ENCODE measurements around the gene PROC.

Gene PROC

DNA sequence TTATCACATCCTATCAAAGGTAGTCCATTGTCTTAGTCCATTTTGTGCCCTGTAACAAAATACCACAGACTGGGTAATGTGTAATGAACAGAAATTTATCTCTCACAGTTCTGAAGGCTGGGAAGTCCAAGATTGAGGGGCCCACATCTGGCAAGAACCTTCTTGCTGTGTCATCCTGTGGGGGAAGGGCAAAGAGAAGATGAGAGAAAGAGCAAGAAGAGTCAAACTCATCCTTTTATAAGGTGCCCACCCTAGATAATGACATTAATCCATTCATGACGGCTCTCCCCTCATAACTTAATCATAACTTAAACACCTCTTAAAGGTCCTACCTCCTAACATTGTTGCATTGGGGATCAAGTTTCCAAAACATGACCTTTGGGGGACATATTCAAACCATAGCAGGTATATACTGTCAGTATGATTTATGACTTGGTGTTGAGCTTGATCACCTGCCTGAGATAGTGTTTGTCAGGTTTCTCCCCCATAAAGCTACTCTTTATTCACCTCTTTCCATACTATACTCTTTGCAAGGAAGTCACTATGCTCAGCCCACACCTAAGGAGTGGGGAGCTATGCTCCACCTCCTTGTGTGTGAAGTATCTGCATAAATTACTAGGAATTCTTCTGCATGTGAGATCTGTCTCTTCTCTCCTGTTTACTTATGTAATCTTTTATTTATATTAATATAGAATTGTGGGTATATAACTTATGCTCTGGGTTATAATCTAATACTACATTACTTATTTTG lies 25.2 kb upstream of the PROC start:
- Histone ChIP-seq H3K4me3 (ENCODE audit: control insufficient read depth in 1 of 7, extremely low read depth in 1 of 7, insufficient read depth in 4 of 7, low read depth in 2 of 7, low read length in 6 of 7) (no peak overlapping the region), H3K27me3 (replicated peaks in 2 of 5; ENCODE audit: control insufficient read depth in 4 of 5, insufficient read depth in 5 of 5, low read length in 4 of 5) (no peaks in the 10 kb centered on the region), H3K27ac (ENCODE audit: insufficient read depth in 1 of 2, low read depth in 1 of 2, low read length in 2 of 2, poor library complexity in 1 of 2, severe bottlenecking in 2 of 2) (no peak overlapping the region), H3K36me3 (ENCODE audit: control insufficient read depth in 4 of 4, insufficient read depth in 4 of 4, low read length in 3 of 4) (no peaks in the 10 kb centered on the region), H3K9me3 (ENCODE audit: control extremely low read depth in 1 of 5, control insufficient read depth in 4 of 5, insufficient read depth in 2 of 5, low read depth in 1 of 5, low read length in 4 of 5) (no peaks in the 10 kb centered on the region), H3K4me1 (ENCODE audit: control extremely low read depth in 1 of 4, control insufficient read depth in 4 of 4, insufficient read depth in 4 of 4, low read length in 3 of 4) (peaks cover 13 to 48% (median 29%) of the 10 kb centered on the region in 4 experiments)
- ChIA-PET CTCF (interaction anchor here (1.0 to 3.0 kb wide), 2 partner anchors 23 to 32 kb away, joined by 4 to 12 read pairs; no protein-coding TSS in a partner anchor), POLR2A (no interaction called here)
- no CpG with 5 or more reads among the region's 1 CpG for WGBS (ENCODE audit: insufficient coverage)
- no peak for DNase-seq

DNA sequence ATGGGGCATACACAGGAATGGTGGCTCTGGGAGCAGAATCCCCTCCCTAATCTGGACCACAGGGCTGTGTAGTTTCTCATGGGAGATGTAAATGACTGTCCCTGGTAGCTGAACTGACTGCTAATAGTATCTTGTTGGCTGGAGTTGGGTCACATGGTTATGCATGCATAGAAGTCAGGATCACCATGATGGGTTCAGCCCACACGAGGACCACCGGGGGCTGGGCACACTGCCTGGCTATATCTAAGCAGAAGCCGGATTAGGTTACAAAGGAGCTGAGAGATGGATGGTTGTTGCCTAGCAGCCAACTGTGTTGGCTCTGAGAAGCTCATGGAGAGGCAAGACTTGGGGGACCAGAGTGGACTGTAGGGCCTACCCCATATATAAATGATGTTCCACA lies 23.7 kb upstream of the PROC start:
- H3K9me3 ChIP-seq (ENCODE audit: control extremely low read depth in 1 of 5, control insufficient read depth in 4 of 5, insufficient read depth in 2 of 5, low read depth in 1 of 5, low read length in 4 of 5): no peaks in the 10 kb centered on the region
- 100% methylated on average over 2 of the region's 3 CpGs for WGBS (ENCODE audit: insufficient coverage)
- ChIA-PET CTCF (interaction anchor here (3.0 kb wide), 1 partner anchor 21 kb away, joined by 12 read pairs; no protein-coding TSS in a partner anchor), POLR2A (no interaction called here)
- no peak overlapping the region for H3K27ac ChIP-seq (ENCODE audit: insufficient read depth in 1 of 2, low read depth in 1 of 2, low read length in 2 of 2, poor library complexity in 1 of 2, severe bottlenecking in 2 of 2)
- peaks cover 5 to 37% (median 23%) of the 10 kb centered on the region in 4 experiments for H3K4me1 ChIP-seq (ENCODE audit: control extremely low read depth in 1 of 4, control insufficient read depth in 4 of 4, insufficient read depth in 4 of 4, low read length in 3 of 4)
- H3K36me3 ChIP-seq (ENCODE audit: control insufficient read depth in 4 of 4, insufficient read depth in 4 of 4, low read length in 3 of 4): no peaks in the 10 kb centered on the region
- no peaks in the 10 kb centered on the region for H3K27me3 ChIP-seq (replicated peaks in 2 of 5; ENCODE audit: control insufficient read depth in 4 of 5, insufficient read depth in 5 of 5, low read length in 4 of 5)
- DNase-seq: no peak
- no peak overlapping the region for H3K4me3 ChIP-seq (ENCODE audit: control insufficient read depth in 1 of 7, extremely low read depth in 1 of 7, insufficient read depth in 4 of 7, low read depth in 2 of 7, low read length in 6 of 7)

DNA sequence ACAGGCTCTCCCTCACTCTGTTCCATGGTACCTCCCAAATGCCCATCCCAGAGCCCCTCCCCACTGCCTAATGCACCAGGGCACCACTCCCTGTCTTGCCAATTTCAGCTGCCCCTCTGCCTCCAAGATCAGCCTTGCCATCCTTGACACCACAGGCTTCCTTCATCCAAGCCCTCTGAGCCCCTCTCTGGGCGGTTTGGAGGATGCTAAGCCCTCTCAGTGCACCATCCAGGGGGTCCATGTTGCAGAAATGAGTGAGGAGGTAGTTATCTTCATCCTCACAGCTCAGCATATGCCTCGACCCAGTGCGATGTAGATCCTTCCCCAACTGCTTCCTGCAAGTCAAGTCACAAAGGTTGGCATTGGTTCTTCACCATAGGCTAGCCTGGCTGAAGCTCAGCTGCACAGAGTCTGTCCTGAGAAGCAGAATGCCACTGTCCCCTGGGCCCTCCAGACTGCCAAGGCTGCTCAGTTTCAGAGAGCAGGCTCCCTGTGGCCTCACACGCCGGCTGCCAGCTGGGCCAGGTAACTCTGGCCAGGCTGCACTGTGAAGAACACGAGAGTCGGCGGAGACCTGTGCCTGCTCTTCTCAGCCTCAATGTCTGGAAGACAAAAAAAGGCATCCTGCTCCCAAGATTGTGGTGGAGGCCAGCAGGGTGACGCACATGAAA lies 20.5 kb upstream of the PROC start:
- Histone ChIP-seq H3K36me3 (ENCODE audit: control insufficient read depth in 4 of 4, insufficient read depth in 4 of 4, low read length in 3 of 4) (no peaks in the 10 kb centered on the region), H3K27me3 (replicated peaks in 2 of 5; ENCODE audit: control insufficient read depth in 4 of 5, insufficient read depth in 5 of 5, low read length in 4 of 5) (no peaks in the 10 kb centered on the region), H3K27ac (ENCODE audit: insufficient read depth in 1 of 2, low read depth in 1 of 2, low read length in 2 of 2, poor library complexity in 1 of 2, severe bottlenecking in 2 of 2) (no peak overlapping the region), H3K4me1 (ENCODE audit: control extremely low read depth in 1 of 4, control insufficient read depth in 4 of 4, insufficient read depth in 4 of 4, low read length in 3 of 4) (peaks cover 0 to 17% (median 9%) of the 10 kb centered on the region in 4 experiments), H3K9me3 (ENCODE audit: control extremely low read depth in 1 of 5, control insufficient read depth in 4 of 5, insufficient read depth in 2 of 5, low read depth in 1 of 5, low read length in 4 of 5) (no peaks in the 10 kb centered on the region), H3K4me3 (ENCODE audit: control insufficient read depth in 1 of 7, extremely low read depth in 1 of 7, insufficient read depth in 4 of 7, low read depth in 2 of 7, low read length in 6 of 7) (no peak overlapping the region)
- no peak for DNase-seq
- ChIA-PET POLR2A (no interaction called here), CTCF (interaction anchor here (2.4 kb wide), 1 partner anchor 8 kb away, joined by 8 read pairs; no protein-coding TSS in a partner anchor)
- WGBS (ENCODE audit: insufficient coverage): 97% methylated on average over 7 of the region's 9 CpGs

DNA sequence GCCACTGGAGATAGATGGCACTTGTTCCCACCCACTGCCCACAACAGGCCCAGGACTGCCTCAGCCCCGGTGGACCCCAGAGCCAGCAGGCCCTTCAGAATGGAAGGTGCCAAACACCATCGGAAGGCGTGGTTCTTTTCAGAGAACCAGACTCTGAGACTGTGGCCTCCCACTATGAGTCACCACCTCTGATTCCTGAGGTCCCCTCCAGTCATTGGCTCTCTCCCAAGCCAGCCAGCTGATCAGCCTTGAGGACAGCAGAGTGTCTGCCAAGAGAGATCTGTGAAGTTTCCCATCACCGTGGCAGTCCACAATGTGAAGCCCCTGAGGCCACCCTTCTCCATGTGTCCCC lies 20.0 kb upstream of the PROC start:
- Histone ChIP-seq H3K9me3 (ENCODE audit: control extremely low read depth in 1 of 5, control insufficient read depth in 4 of 5, insufficient read depth in 2 of 5, low read depth in 1 of 5, low read length in 4 of 5) (no peaks in the 10 kb centered on the region), H3K4me3 (ENCODE audit: control insufficient read depth in 1 of 7, extremely low read depth in 1 of 7, insufficient read depth in 4 of 7, low read depth in 2 of 7, low read length in 6 of 7) (no peak overlapping the region), H3K36me3 (ENCODE audit: control insufficient read depth in 4 of 4, insufficient read depth in 4 of 4, low read length in 3 of 4) (no peaks in the 10 kb centered on the region), H3K27ac (ENCODE audit: insufficient read depth in 1 of 2, low read depth in 1 of 2, low read length in 2 of 2, poor library complexity in 1 of 2, severe bottlenecking in 2 of 2) (no peak overlapping the region), H3K27me3 (replicated peaks in 2 of 5; ENCODE audit: control insufficient read depth in 4 of 5, insufficient read depth in 5 of 5, low read length in 4 of 5) (no peaks in the 10 kb centered on the region), H3K4me1 (ENCODE audit: control extremely low read depth in 1 of 4, control insufficient read depth in 4 of 4, insufficient read depth in 4 of 4, low read length in 3 of 4) (peaks cover 0 to 12% (median 8%) of the 10 kb centered on the region in 4 experiments)
- POLR2A ChIA-PET: no interaction called here
- 31% methylated on average over 3 of the region's 4 CpGs for WGBS (ENCODE audit: insufficient coverage)
- DNase-seq: peak; percentile 75 to 90 (median 81)
- CTCF ChIA-PET: interaction anchor here (1.1 to 2.4 kb wide), 2 partner anchors 9 to 79 kb away, joined by 3 to 8 read pairs; no protein-coding TSS in a partner anchor

DNA sequence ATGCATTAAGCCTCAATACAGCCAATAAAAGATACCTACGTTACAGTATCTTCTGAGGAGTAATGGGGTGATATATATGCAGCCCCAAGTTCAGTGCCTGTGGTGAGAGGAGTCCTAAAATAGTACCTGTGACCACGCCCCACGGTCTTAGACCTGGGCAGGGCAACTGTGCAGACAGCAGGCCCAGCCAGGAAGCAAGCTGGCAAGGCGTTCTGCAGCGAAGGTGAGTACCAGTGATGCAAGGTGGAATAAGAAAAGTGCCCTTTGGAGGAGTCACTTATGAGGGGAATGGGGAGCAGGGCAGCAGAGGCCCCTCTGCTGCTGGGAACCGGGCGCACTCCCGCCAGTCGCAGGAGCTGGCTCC lies 17.7 kb upstream of the PROC start:
- ChIA-PET CTCF (interaction anchor here (1.0 to 1.1 kb wide), 2 partner anchors 11 to 12 kb away, joined by 3 read pairs; no protein-coding TSS in a partner anchor), POLR2A (no interaction called here)

DNA sequence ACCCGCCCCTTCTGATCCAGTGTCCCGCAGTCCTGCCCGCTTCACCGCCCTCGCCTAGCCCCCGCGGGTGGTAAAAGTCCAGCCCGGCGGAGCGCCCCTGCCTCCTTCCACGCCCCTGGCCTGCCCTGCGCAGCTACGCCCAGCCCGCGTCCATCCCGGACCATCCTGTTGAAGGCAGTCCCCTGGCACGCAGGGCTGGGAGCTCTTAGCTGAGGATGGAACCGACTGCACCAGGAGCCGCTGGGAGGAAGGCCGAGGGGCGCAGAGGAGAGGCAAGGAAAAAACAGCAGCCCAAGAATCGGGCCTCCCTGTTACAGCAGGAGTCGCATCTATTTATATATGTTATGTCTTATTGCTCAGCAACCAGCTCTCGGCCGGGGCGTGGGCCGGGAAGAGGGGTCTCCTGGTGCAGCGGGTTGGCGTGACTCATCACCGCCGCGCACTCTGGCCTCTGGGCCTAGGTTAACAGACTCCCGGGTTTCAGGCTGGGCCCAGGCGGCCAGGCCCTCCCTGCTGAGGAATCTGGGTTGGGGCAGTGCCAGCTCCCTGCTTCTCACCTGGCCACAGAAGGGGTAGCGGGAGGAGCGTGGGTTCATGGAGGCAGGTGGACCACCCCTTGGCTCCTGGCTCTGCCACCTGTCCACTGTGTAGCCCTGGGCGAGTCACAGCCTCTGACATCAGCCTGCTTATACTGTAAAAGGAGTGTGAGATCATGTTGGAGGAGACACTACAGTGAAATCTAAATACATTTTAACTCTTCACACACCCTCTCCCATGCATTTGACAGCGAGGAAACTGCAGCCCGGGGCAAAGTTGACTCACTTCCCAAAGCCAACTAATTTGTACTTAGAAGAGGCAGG lies 17.1 kb upstream of the PROC start:
- no peak for DNase-seq
- Histone ChIP-seq H3K4me3 (ENCODE audit: control insufficient read depth in 1 of 7, extremely low read depth in 1 of 7, insufficient read depth in 4 of 7, low read depth in 2 of 7, low read length in 6 of 7) (no peak overlapping the region), H3K9me3 (ENCODE audit: control extremely low read depth in 1 of 5, control insufficient read depth in 4 of 5, insufficient read depth in 2 of 5, low read depth in 1 of 5, low read length in 4 of 5) (no peaks in the 10 kb centered on the region), H3K27ac (ENCODE audit: insufficient read depth in 1 of 2, low read depth in 1 of 2, low read length in 2 of 2, poor library complexity in 1 of 2, severe bottlenecking in 2 of 2) (no peak overlapping the region), H3K4me1 (ENCODE audit: control extremely low read depth in 1 of 4, control insufficient read depth in 4 of 4, insufficient read depth in 4 of 4, low read length in 3 of 4) (peaks cover 0 to 21% (median 14%) of the 10 kb centered on the region in 4 experiments), H3K36me3 (ENCODE audit: control insufficient read depth in 4 of 4, insufficient read depth in 4 of 4, low read length in 3 of 4) (no peaks in the 10 kb centered on the region), H3K27me3 (replicated peaks in 2 of 5; ENCODE audit: control insufficient read depth in 4 of 5, insufficient read depth in 5 of 5, low read length in 4 of 5) (no peaks in the 10 kb centered on the region)
- ChIA-PET CTCF (interaction anchor here (1.0 to 1.4 kb wide), 5 partner anchors 11 to 20 kb away, joined by 3 to 4 read pairs (median 3); no protein-coding TSS in a partner anchor), POLR2A (no interaction called here)
- 93% methylated on average over 36 of the region's 39 CpGs for WGBS (ENCODE audit: insufficient coverage)

More for the DNA sequence above, 17.7 kb upstream of the PROC start:
- H3K9me3 ChIP-seq (ENCODE audit: control extremely low read depth in 1 of 5, control insufficient read depth in 4 of 5, insufficient read depth in 2 of 5, low read depth in 1 of 5, low read length in 4 of 5): no peaks in the 10 kb centered on the region
- H3K4me3 ChIP-seq (ENCODE audit: control insufficient read depth in 1 of 7, extremely low read depth in 1 of 7, insufficient read depth in 4 of 7, low read depth in 2 of 7, low read length in 6 of 7): no peak overlapping the region
- DNase-seq: no peak
- H3K27ac ChIP-seq (ENCODE audit: insufficient read depth in 1 of 2, low read depth in 1 of 2, low read length in 2 of 2, poor library complexity in 1 of 2, severe bottlenecking in 2 of 2): no peak overlapping the region
- H3K27me3 ChIP-seq (replicated peaks in 2 of 5; ENCODE audit: control insufficient read depth in 4 of 5, insufficient read depth in 5 of 5, low read length in 4 of 5): no peaks in the 10 kb centered on the region
- H3K4me1 ChIP-seq (ENCODE audit: control extremely low read depth in 1 of 4, control insufficient read depth in 4 of 4, insufficient read depth in 4 of 4, low read length in 3 of 4): peaks cover 0 to 21% (median 14%) of the 10 kb centered on the region in 4 experiments
- H3K36me3 ChIP-seq (ENCODE audit: control insufficient read depth in 4 of 4, insufficient read depth in 4 of 4, low read length in 3 of 4): no peaks in the 10 kb centered on the region
- WGBS (ENCODE audit: insufficient coverage): 99% methylated on average over 8 of the region's 9 CpGs

Measured in common myeloid progenitor, CD34-positive (primary cell).